ENCODE measurements around the gene DHX36. TPM values are rescaled to one million over a fixed set of nuclear protein-coding genes. Genes with fewer than 3 reads are reported as not detected.

DHX36 gene
- total RNA-seq, 4 donors from 2014 or later = 48.4 to 90.2 (median 65.9) TPM

DNA sequence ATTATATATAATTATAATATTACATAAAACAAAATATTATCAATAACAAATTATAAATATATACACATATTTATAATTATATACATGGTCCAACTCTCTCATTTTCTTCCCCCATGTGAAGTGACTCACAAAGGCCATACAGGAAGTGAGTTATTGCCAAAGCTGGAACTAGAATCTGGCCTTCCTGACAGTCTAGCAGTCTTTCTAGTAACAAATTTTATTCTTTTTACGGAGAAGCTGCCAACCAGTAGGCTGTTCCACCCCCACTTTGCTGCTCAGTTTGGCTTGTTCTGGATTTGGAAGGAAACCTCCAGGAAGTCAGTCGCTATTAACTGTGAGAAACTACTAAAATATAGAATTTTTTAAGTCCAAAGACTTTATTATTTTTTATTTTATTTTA lies 79.6 kb downstream of the DHX36 start:
- ATAC-seq (ENCODE audit: low FRiP score) = no peak
- no peak for DNase-seq (ENCODE audit: low spot score)
- TF ChIP-seq, protein P1, sequence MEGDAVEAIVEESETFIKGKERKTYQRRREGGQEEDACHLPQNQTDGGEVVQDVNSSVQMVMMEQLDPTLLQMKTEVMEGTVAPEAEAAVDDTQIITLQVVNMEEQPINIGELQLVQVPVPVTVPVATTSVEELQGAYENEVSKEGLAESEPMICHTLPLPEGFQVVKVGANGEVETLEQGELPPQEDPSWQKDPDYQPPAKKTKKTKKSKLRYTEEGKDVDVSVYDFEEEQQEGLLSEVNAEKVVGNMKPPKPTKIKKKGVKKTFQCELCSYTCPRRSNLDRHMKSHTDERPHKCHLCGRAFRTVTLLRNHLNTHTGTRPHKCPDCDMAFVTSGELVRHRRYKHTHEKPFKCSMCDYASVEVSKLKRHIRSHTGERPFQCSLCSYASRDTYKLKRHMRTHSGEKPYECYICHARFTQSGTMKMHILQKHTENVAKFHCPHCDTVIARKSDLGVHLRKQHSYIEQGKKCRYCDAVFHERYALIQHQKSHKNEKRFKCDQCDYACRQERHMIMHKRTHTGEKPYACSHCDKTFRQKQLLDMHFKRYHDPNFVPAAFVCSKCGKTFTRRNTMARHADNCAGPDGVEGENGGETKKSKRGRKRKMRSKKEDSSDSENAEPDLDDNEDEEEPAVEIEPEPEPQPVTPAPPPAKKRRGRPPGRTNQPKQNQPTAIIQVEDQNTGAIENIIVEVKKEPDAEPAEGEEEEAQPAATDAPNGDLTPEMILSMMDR (IDR thresholded peaks at IDR 0.05) = no peak

DNA sequence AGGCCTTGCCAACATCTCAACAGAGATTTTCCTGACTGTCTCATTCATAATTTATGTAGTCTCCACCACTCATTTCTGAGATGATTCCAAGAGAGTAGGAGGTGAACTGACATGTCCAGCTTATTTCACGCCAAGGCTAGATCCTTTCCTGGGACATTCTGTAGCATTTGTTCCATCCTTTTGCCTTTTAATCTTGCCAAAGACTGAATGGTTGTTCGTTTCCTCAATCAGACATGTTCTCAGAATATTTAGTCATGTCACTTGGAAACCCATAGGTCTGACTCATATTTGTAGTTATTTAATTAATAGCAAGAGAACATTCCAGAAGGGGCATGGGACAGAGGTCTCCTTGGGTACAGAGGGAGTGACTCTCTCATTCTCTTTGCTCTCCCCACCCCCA lies 80.9 kb downstream of the DHX36 start:
- no peak for ATAC-seq (ENCODE audit: low FRiP score)
- no peak for DNase-seq (ENCODE audit: low spot score)
- TF ChIP-seq, protein P1 (IDR thresholded peaks at IDR 0.05) = no peak

DNA sequence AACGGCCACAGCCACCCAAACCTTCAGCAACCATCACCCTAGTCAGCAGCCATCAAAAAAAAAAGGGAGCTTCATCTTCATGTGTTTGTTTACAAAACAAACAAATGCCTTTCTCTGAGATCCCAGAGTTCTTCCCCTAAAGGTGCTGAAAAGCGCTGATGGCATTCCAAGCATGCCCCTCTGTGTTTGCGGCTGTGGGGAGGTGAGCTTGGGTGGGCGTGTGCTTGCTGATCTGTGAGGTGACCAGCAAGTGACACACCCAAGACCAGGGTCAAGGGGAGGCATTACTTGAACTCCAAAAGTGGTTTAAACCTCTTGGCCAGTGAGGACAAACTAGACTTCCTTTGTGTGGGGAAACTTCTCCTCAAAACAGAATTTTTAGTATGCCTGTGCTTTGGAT lies 81.5 kb downstream of the DHX36 start:
- TF ChIP-seq, protein P1 (IDR thresholded peaks at IDR 0.05) = no peak
- no peak for ATAC-seq (ENCODE audit: low FRiP score)
- DNase-seq (ENCODE audit: low spot score) = no peak

DNA sequence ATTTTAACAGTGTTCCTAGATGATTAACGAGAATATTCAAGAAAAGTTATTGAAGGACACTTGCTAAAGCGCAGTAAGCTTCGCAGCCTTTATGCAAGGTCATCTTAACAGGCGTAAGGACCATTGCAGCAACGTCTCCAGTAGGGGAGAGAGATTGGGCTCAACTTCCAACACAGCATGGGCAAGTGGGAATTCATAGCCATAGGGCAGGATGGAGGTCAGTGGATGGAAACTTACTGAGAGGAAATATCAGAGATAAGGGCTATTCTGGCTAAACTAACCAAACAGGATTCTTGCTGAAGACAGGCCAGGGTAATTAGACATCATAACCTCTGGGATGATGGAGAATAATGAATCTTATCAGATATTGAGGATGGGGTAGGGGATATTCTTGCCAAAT lies 82.8 kb downstream of the DHX36 start:
- ATAC-seq (ENCODE audit: low FRiP score) = no peak
- TF ChIP-seq, protein P1 (IDR thresholded peaks at IDR 0.05) = no peak
- DNase-seq (ENCODE audit: low spot score) = no peak

DNA sequence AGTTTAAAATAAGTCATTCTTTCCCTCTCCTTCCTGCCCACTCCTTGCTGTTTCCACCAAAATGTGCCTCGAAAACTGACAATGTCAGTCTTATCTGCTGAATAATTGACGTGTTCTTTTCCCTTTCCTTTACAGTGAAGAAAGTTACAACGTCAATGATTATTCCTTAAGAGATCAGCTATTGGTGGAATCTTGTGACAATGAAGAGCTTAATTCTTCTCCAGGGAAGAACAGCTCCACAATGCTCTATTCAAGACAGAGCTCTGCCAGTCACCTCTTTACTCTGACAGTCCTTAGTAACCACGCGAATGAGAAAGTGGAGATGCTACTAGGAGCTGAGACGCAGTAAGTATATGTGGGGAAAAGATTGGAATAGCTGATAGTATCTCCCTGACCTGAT lies 84.1 kb downstream of the DHX36 start:
- no peak for ATAC-seq (ENCODE audit: low FRiP score)
- TF ChIP-seq, protein P1 (IDR thresholded peaks at IDR 0.05) = no peak
- DNase-seq (ENCODE audit: low spot score) = no peak

DNA sequence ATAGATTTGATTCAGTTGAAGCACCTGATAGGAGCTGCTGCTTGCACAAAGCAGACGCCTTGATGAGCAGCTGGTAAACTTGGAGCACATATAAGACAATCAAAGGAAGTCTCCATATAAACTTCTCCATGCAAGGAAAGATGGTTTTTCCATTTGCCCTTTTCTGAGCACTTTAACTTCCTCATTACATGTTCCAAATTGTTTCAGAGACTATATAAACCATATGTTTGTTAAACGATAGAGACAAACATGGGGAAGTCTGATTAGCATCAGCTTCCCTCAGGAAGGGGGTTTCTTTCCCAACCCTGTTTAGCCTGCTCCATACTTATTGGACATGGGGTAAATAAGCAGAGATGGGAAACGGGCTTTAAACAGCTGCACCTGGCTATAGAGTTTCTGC lies 88.0 kb downstream of the DHX36 start:
- TF ChIP-seq, protein P1 (IDR thresholded peaks at IDR 0.05) = no peak
- DNase-seq (ENCODE audit: low spot score) = no peak
- ATAC-seq (ENCODE audit: low FRiP score) = no peak

DNA sequence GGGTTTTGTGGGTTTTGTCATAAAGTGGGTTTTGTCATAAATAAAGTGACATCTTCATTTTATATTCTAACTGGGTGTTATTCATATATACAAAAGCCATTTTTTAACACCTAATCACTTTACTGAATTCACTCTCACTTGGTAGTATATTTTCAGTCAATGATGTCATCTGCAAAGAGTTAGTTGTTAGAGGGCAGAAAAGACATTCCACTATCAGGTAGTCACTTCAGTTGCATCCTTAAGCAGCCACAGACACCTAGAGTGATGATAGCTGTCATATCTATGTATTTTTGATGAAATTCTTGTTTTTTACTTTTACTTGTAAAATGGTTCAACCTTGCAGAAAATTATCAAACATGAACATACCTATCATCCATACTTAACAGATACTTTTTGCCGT lies 89.0 kb downstream of the DHX36 start:
- ATAC-seq (ENCODE audit: low FRiP score) (no peak), DNase-seq (ENCODE audit: low spot score) (no peak)
- TF ChIP-seq, protein P1 (IDR thresholded peaks at IDR 0.05) = no peak
